ENCODE data around the gene WASL. TPM values are rescaled to one million over a fixed set of nuclear protein-coding genes. Genes with fewer than 3 reads are reported as not detected.

Gene WASL
- polyA plus RNA-seq, 1 donor (not counting 4 experiments of a cell fraction or from before 2014, with no cell fraction given): 17.5 TPM

GRCh38 chr7:123649964-123650363 lies 98.8 kb downstream of the WASL start:
- TF ChIP-seq EZH2 (IDR thresholded peaks at IDR 0.05; ENCODE audit: low read length): no peak
- TF ChIP-seq, protein P1, sequence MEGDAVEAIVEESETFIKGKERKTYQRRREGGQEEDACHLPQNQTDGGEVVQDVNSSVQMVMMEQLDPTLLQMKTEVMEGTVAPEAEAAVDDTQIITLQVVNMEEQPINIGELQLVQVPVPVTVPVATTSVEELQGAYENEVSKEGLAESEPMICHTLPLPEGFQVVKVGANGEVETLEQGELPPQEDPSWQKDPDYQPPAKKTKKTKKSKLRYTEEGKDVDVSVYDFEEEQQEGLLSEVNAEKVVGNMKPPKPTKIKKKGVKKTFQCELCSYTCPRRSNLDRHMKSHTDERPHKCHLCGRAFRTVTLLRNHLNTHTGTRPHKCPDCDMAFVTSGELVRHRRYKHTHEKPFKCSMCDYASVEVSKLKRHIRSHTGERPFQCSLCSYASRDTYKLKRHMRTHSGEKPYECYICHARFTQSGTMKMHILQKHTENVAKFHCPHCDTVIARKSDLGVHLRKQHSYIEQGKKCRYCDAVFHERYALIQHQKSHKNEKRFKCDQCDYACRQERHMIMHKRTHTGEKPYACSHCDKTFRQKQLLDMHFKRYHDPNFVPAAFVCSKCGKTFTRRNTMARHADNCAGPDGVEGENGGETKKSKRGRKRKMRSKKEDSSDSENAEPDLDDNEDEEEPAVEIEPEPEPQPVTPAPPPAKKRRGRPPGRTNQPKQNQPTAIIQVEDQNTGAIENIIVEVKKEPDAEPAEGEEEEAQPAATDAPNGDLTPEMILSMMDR (optimal IDR thresholded peaks at IDR 0.05 in 1 of 3, IDR thresholded peaks at IDR 0.05 in 1 of 3, conservative IDR thresholded peaks at IDR 0.05 in 1 of 3; ENCODE audit: extremely low read depth in 1 of 3, insufficient read depth in 2 of 3, low read length in 3 of 3): no peak
- Histone ChIP-seq H3K79me2 (ENCODE audit: control insufficient read depth, insufficient read depth, low read length) (no peaks in the 10 kb centered on the region), H3K9me1 (ENCODE audit: control insufficient read depth, extremely low read depth, insufficient read depth, low read length) (no peaks in the 10 kb centered on the region), H3K4me2 (ENCODE audit: control insufficient read depth, extremely low read depth, insufficient read depth, low read depth, low read length) (no peak overlapping the region), H3K9me3 (ENCODE audit: control insufficient read depth, low read depth, low read length) (no peaks in the 10 kb centered on the region), H3K27ac (ENCODE audit: control insufficient read depth, insufficient read depth, low read length) (no peak overlapping the region), H3K4me3 (ENCODE audit: control insufficient read depth in 2 of 3, extremely low read depth in 1 of 3, insufficient read depth in 2 of 3, low read depth in 1 of 3, low read length in 3 of 3) (no peak overlapping the region), H4K20me1 (ENCODE audit: control insufficient read depth, extremely low read depth, insufficient read depth, low read length) (no peaks in the 10 kb centered on the region), H3K27me3 (ENCODE audit: control insufficient read depth, extremely low read depth, insufficient read depth, low read length) (no peaks in the 10 kb centered on the region), H2AFZ (ENCODE audit: control insufficient read depth, low read length) (no peak overlapping the region), H3K4me1 (ENCODE audit: control insufficient read depth, extremely low read depth, insufficient read depth, low read length) (peaks cover 11% of the 10 kb centered on the region), H3K36me3 (ENCODE audit: control insufficient read depth in 2 of 2, extremely low read depth in 1 of 2, insufficient read depth in 2 of 2, low read length in 2 of 2) (no peaks in the 10 kb centered on the region), H3K9ac (ENCODE audit: control insufficient read depth, extremely low read depth, insufficient read depth, low read length) (no peak overlapping the region)
- DNase-seq (ENCODE audit: low read depth, low spot score) (no peak), FAIRE-seq (no peak)
- dilution Hi-C loops (cut with MboI; ENCODE audit: extremely low pct_ligation_motif_present, low sequenced_read_pairs): no loop called here

DNA sequence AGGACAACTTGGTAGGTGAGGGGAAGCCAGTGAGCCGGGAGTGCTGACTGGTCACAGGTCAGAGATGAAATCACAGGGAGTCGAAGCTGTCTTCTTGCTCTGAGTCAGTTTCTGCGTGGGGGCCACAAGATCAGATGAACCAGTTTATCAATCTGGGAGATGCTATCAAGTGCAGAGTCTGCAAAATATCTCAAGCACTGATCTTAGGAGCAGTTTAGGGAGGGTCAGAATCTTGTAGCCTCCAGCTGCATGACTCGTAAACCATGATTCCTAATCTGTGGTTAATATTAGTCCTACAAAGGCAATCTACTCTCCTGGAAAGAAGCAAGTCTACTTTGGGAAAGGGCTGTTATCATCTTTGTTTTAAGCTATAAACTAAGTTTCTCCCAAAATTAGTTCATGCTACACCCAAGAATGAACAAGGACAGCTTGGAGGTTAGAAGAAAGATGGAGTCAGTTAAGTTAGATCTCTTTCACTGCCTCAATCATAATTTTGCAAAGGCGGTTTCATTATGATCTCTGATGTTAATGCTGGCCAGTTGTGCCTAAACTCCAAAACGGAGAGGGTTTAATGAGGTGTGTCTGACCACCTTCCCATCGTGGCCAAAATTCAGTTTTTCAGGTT lies 101.6 kb downstream of the WASL start:
- H3K4me1 ChIP-seq (ENCODE audit: control insufficient read depth, extremely low read depth, insufficient read depth, low read length): peaks cover 29% of the 10 kb centered on the region
- H3K27ac ChIP-seq (ENCODE audit: control insufficient read depth, insufficient read depth, low read length): no peak overlapping the region
- no peak overlapping the region for H2AFZ ChIP-seq (ENCODE audit: control insufficient read depth, low read length)
- no peaks in the 10 kb centered on the region for H3K36me3 ChIP-seq (ENCODE audit: control insufficient read depth in 2 of 2, extremely low read depth in 1 of 2, insufficient read depth in 2 of 2, low read length in 2 of 2)
- dilution Hi-C loops (cut with MboI; ENCODE audit: extremely low pct_ligation_motif_present, low sequenced_read_pairs): no loop called here
- no peak overlapping the region for H3K9ac ChIP-seq (ENCODE audit: control insufficient read depth, extremely low read depth, insufficient read depth, low read length)
- H3K79me2 ChIP-seq (ENCODE audit: control insufficient read depth, insufficient read depth, low read length): no peaks in the 10 kb centered on the region
- H3K4me3 ChIP-seq (ENCODE audit: control insufficient read depth in 2 of 3, extremely low read depth in 1 of 3, insufficient read depth in 2 of 3, low read depth in 1 of 3, low read length in 3 of 3): no peak overlapping the region
- H4K20me1 ChIP-seq (ENCODE audit: control insufficient read depth, extremely low read depth, insufficient read depth, low read length): no peaks in the 10 kb centered on the region
- no peaks in the 10 kb centered on the region for H3K27me3 ChIP-seq (ENCODE audit: control insufficient read depth, extremely low read depth, insufficient read depth, low read length)
- TF ChIP-seq, protein P1 (optimal IDR thresholded peaks at IDR 0.05 in 1 of 3, IDR thresholded peaks at IDR 0.05 in 1 of 3, conservative IDR thresholded peaks at IDR 0.05 in 1 of 3; ENCODE audit: extremely low read depth in 1 of 3, insufficient read depth in 2 of 3, low read length in 3 of 3): no peak
- TF ChIP-seq EZH2 (IDR thresholded peaks at IDR 0.05; ENCODE audit: low read length): no peak
- H3K4me2 ChIP-seq (ENCODE audit: control insufficient read depth, extremely low read depth, insufficient read depth, low read depth, low read length): no peak overlapping the region
- H3K9me1 ChIP-seq (ENCODE audit: control insufficient read depth, extremely low read depth, insufficient read depth, low read length): no peaks in the 10 kb centered on the region
- FAIRE-seq: no peak
- no peak for DNase-seq (ENCODE audit: low read depth, low spot score)
- no peaks in the 10 kb centered on the region for H3K9me3 ChIP-seq (ENCODE audit: control insufficient read depth, low read depth, low read length)
